HEK293 (cell line): ENCODE measurements around the gene CENPP.

Experiments used
- CTCF ChIA-PET: fragments of 350-600 bp; formaldehyde crosslinking; extraction: SDS; loops from one replicate; lab custom pipeline; 2021; ENCODE audit warnings: antibody characterized with exemption; lab: Yijun Ruan, JAX
- POLR2A ChIA-PET: fragments of 300-600 bp; formaldehyde crosslinking; extraction: SDS; loops from one replicate; lab custom pipeline; 2020; ENCODE audit warnings: antibody characterized with exemption, inconsistent platforms; lab: Yijun Ruan, JAX
- H3K27ac ChIP-seq: fragments of 200-500 bp; sonication (Bioruptor generic); 2 replicates; pipeline ENCODE4 v1.5.1; 2014; ENCODE audit warnings: low read depth, low read length, control low read depth, inconsistent platforms; ENCODE audit errors: extremely low read depth
- H3K36me3 ChIP-seq, 2 experiments: fragments of 200-500 bp in 1 of 2; sonication (Bioruptor generic) in 1 of 2; 1 replicate in 1 of 2; 2 replicates in 1 of 2; pipeline ENCODE4 v1.5.1; 2014 to 2017; ENCODE audit warnings: inconsistent platforms in 2 of 2, low read length in 2 of 2; ENCODE audit not compliant: control insufficient read depth in 2 of 2, insufficient read depth in 1 of 2
- H3K4me1 ChIP-seq: fragments of 200-500 bp; sonication (Bioruptor generic); 2 replicates; pipeline ENCODE4 v1.5.1; 2014; ENCODE audit warnings: mild to moderate bottlenecking, low read length, inconsistent platforms; ENCODE audit not compliant: control insufficient read depth, insufficient read depth
- H3K4me3 ChIP-seq: 2 replicates; pipeline ENCODE4 v1.5.1; 2011; ENCODE audit warnings: low read depth, mild to moderate bottlenecking, control low read depth, low read length, moderate library complexity
- H3K9me3 ChIP-seq: fragments of 200-500 bp; sonication (Bioruptor generic); 2 replicates; pipeline ENCODE4 v1.5.1; 2014; ENCODE audit warnings: low read depth, low read length, inconsistent platforms; ENCODE audit not compliant: control insufficient read depth, insufficient read depth
- KLF16 ChIP-seq: fragments of 450-650 bp; formaldehyde crosslinking; IDR thresholded peaks from 2 replicates; pipeline ENCODE4 v1.5.1; 2017; ENCODE audit warnings: missing biosample characterization, missing genetic modification characterization
- OSR2 ChIP-seq: fragments of 450-650 bp; formaldehyde crosslinking; IDR thresholded peaks from 2 replicates; pipeline ENCODE4 v1.5.1; 2016; ENCODE audit warnings: missing biosample characterization, missing genetic modification characterization
- SCRT1 ChIP-seq: fragments of 450-650 bp; formaldehyde crosslinking; IDR thresholded peaks from 2 replicates; pipeline ENCODE4 v1.5.1; 2016; ENCODE audit warnings: missing biosample characterization, missing genetic modification characterization, borderline replicate concordance
- SP3 ChIP-seq: fragments of 450-650 bp; formaldehyde crosslinking; IDR thresholded peaks from 2 replicates; pipeline ENCODE4 v1.5.1; 2016; ENCODE audit warnings: missing biosample characterization, missing genetic modification characterization
- TCF7L2 ChIP-seq: IDR thresholded peaks from 2 replicates; pipeline ENCODE4 v1.6.1; 2011; ENCODE audit warnings: low read depth, mild to moderate bottlenecking, inconsistent platforms, low read length, moderate library complexity, borderline replicate concordance
- ZBTB10 ChIP-seq: fragments of 450-650 bp; formaldehyde crosslinking; IDR thresholded peaks from 2 replicates; pipeline ENCODE4 v1.5.1; 2016; ENCODE audit warnings: missing biosample characterization, missing genetic modification characterization
- ZNF10 ChIP-seq: fragments of 450-650 bp; formaldehyde crosslinking; IDR thresholded peaks from 2 replicates; pipeline ENCODE4 v1.5.1; 2017; ENCODE audit warnings: missing biosample characterization, missing genetic modification characterization
- ZNF146 ChIP-seq: fragments of 450-650 bp; formaldehyde crosslinking; IDR thresholded peaks from 2 replicates; pipeline ENCODE4 v1.5.1; 2016; ENCODE audit warnings: missing biosample characterization, missing genetic modification characterization
- ZNF157 ChIP-seq: fragments of 450-650 bp; formaldehyde crosslinking; IDR thresholded peaks from 2 replicates; pipeline ENCODE4 v1.5.1; 2016; ENCODE audit warnings: missing biosample characterization, missing genetic modification characterization
- ZNF16 ChIP-seq: fragments of 450-650 bp; formaldehyde crosslinking; IDR thresholded peaks from 2 replicates; pipeline ENCODE4 v1.5.1; 2016; ENCODE audit warnings: low read depth, missing biosample characterization, missing genetic modification characterization
- ZNF169 ChIP-seq: fragments of 450-650 bp; formaldehyde crosslinking; IDR thresholded peaks from 2 replicates; pipeline ENCODE4 v1.5.1; 2016; ENCODE audit warnings: missing biosample characterization, missing genetic modification characterization
- ZNF23 ChIP-seq: fragments of 450-650 bp; formaldehyde crosslinking; IDR thresholded peaks from 2 replicates; pipeline ENCODE4 v1.5.1; 2016; ENCODE audit warnings: missing biosample characterization, missing genetic modification characterization, borderline replicate concordance
- ZNF549 ChIP-seq: fragments of 450-650 bp; IDR thresholded peaks from 2 replicates; pipeline ENCODE4 v1.5.1; 2018; ENCODE audit warnings: missing biosample characterization, missing genetic modification characterization, mild to moderate bottlenecking, inconsistent platforms, moderate library complexity
- ZNF654 ChIP-seq: fragments of 450-650 bp; formaldehyde crosslinking; IDR thresholded peaks from 2 replicates; pipeline ENCODE4 v1.5.1; 2016; ENCODE audit warnings: low read depth, missing biosample characterization, missing genetic modification characterization
- ZNF658 ChIP-seq: fragments of 450-650 bp; formaldehyde crosslinking; IDR thresholded peaks from 2 replicates; pipeline ENCODE4; 2016; ENCODE audit warnings: missing biosample characterization, missing genetic modification characterization
- ZNF704 ChIP-seq: fragments of 450-650 bp; formaldehyde crosslinking; IDR thresholded peaks from 2 replicates; pipeline ENCODE4 v1.5.1; 2016; ENCODE audit warnings: missing biosample characterization, missing genetic modification characterization
- ZNF707 ChIP-seq: fragments of 450-650 bp; formaldehyde crosslinking; IDR thresholded peaks from 2 replicates; pipeline ENCODE4 v1.5.1; 2016; ENCODE audit warnings: missing biosample characterization, missing genetic modification characterization
- TF ChIP-seq, protein P1 (sequence below): fragments of 450-650 bp; formaldehyde crosslinking; IDR thresholded peaks from 2 replicates; pipeline ENCODE4 v1.5.0; 2017; ENCODE audit warnings: missing biosample characterization, missing genetic modification characterization, borderline replicate concordance

CENPP gene

GRCh38 chr9:92649007-92649406, 323.3 kb downstream of the CENPP start (continued):
- TF ChIP-seq, protein P1, sequence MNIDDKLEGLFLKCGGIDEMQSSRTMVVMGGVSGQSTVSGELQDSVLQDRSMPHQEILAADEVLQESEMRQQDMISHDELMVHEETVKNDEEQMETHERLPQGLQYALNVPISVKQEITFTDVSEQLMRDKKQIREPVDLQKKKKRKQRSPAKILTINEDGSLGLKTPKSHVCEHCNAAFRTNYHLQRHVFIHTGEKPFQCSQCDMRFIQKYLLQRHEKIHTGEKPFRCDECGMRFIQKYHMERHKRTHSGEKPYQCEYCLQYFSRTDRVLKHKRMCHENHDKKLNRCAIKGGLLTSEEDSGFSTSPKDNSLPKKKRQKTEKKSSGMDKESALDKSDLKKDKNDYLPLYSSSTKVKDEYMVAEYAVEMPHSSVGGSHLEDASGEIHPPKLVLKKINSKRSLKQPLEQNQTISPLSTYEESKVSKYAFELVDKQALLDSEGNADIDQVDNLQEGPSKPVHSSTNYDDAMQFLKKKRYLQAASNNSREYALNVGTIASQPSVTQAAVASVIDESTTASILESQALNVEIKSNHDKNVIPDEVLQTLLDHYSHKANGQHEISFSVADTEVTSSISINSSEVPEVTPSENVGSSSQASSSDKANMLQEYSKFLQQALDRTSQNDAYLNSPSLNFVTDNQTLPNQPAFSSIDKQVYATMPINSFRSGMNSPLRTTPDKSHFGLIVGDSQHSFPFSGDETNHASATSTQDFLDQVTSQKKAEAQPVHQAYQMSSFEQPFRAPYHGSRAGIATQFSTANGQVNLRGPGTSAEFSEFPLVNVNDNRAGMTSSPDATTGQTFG (tag by site-specific recombination), result no peak

DNA sequence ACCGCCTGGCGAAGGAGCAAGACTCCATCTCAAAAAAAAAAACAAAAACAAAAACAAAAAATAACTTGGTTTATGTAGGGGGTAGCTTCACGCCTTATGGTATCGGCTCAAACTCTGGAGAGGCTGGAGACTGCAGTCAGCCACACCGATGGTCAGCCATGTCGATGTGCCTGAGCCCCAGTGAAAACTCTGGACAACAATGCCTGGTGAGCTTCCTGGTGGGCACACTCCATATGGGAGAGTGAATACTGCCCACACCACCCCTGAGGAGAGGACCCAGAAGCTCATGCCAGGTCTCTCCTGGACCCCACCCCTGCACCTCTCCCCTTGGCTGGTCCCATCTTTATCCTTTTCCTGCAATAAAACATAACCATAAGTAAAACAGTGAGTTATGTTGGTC, 324.5 kb downstream of the CENPP start:
- Histone ChIP-seq H3K4me3 (no peak overlapping the region), H3K27ac (no peak overlapping the region), H3K4me1 (peaks cover 5% of the 10 kb centered on the region; the same call in 1 of the 2 replicates), H3K9me3 (no peaks in the 10 kb centered on the region), H3K36me3 (peaks cover 14 to 90% of the 10 kb centered on the region in 2 experiments; a peak in 2 of 3 replicates)
- TF ChIP-seq ZNF549 (tag by site-specific recombination) (no peak), ZNF146 (tag by site-specific recombination) (no peak), ZNF10 (tag by site-specific recombination) (no peak), ZNF707 (tag by site-specific recombination) (no peak), KLF16 (tag by site-specific recombination) (no peak), ZNF157 (tag by site-specific recombination) (no peak), TCF7L2 (no peak), ZNF169 (no peak), ZBTB10 (tag by site-specific recombination) (no peak), ZNF658 (no peak), SP3 (no peak), ZNF704 (tag by site-specific recombination) (no peak), ZNF16 (tag by site-specific recombination) (no peak), ZNF654 (no peak), SCRT1 (no peak), OSR2 (tag by site-specific recombination) (no peak), ZNF23 (no peak)
- TF ChIP-seq, protein P1 (tag by site-specific recombination), result no peak
- POLR2A ChIA-PET, result no interaction called here
- CTCF ChIA-PET, result interaction anchor here (0.5 to 0.6 kb wide), 2 partner anchors 282 to 679 kb away, joined by 3 read pairs; no protein-coding TSS in a partner anchor
